ENCODE measurements around the gene EIF2B1. TPM values are rescaled to one million over a fixed set of nuclear protein-coding genes. Genes with fewer than 3 reads are reported as not detected.

Gene EIF2B1
- total RNA-seq, 1 experiment from 2014 or later = 59.8 TPM

DNA sequence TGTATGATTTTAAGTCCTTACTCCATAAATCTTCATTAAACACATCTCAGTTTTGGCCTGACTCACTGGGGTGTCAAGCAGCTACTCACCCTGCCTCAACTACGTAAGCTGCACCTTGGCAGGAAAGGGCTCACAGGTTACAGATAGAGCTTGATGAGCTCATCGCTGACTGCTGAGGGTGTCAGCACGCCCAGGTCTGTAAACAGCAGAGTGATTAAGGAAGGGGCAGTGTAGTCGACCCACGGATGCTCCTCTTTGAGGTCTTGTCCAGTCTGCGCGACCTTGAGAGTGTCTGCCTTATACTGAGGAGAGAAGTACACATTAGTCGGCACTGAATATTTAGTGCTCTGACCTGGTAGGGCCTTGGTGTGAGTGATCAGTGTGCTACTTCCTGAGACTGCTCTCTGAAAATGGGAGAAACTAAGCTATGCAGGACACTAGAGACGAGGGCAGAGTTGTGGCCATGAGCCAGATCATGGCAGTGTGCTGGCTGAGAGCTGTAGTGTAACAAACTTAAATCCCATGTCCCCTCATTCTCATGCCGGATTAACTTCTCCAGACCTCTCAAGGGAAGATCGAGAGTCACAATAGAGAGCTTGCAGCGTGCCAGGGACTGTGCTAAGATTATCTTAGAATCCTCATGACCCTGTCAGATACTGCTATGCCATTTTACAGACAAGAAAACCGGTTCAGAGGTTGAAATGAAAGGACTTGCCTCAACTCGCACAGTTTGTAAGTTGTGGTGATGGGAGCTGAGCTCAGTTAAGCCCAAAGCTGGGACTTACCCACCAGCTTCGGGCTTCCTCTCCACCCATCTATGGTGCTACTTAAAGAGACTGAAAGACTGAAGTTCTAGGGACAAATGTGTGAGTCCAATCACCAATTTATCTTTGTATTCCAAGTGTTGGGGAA lies 11.6 kb downstream of the EIF2B1 start:
- Mint-ChIP-seq H3K4me3 (no peak overlapping the region), H3K27me3 (ENCODE audit: low read depth) (no peaks in the 10 kb centered on the region), H3K27ac (peak overlapping the region in 1 of 3 experiments; percentile 36; a peak in 1 of 7 replicates), H3K36me3 (ENCODE audit: insufficient read depth in 1 of 3, low read depth in 3 of 3) (peaks cover 34 to 85% (median 70%) of the 10 kb centered on the region in 3 experiments; a peak in 6 of 7 replicates), H3K9me3 (no peaks in the 10 kb centered on the region), H3K4me1 (no peaks in the 10 kb centered on the region)
- Histone ChIP-seq H3K23me2 (ENCODE audit: insufficient read length, low read depth, low read length, poor library complexity, severe bottlenecking) (no peaks in the 10 kb centered on the region), H2AFZ (ENCODE audit: low read length) (no peak overlapping the region), H3K4ac (ENCODE audit: low read depth, low read length) (no peak overlapping the region), H3K9ac (ENCODE audit: extremely low read depth, insufficient read length, low read length) (no peak overlapping the region), H3K23ac (ENCODE audit: insufficient read length, low read depth, low read length) (no peak overlapping the region), H3K79me2 (ENCODE audit: insufficient read depth, low read length) (no peaks in the 10 kb centered on the region), H2BK15ac (ENCODE audit: low read depth, low read length) (no peak overlapping the region), H2BK5ac (ENCODE audit: insufficient read length, low read length) (no peak overlapping the region), H2BK20ac (ENCODE audit: low read depth, low read length, poor library complexity, severe bottlenecking) (no peak overlapping the region), H4K91ac (ENCODE audit: insufficient read length, low read depth, low read length) (no peak overlapping the region), H4K20me1 (ENCODE audit: control insufficient read depth, insufficient read depth, insufficient read length) (no peaks in the 10 kb centered on the region), H3K18ac (ENCODE audit: insufficient read length, low read depth, low read length) (no peak overlapping the region), H4K8ac (replicated peaks; ENCODE audit: insufficient read length, low read depth, low read length) (no peak overlapping the region), H2BK120ac (ENCODE audit: low read depth, low read length, poor library complexity, severe bottlenecking) (no peak overlapping the region), H3K4me2 (ENCODE audit: insufficient read depth, insufficient read length, low read length) (no peak overlapping the region), H3K4me1 (ENCODE audit: insufficient read depth, low read length) (no peaks in the 10 kb centered on the region), H3K9me3 (ENCODE audit: control insufficient read depth, low read depth, low read length) (no peaks in the 10 kb centered on the region), H3K27me3 (ENCODE audit: insufficient read depth, low read length) (no peaks in the 10 kb centered on the region), H3K56ac (ENCODE audit: insufficient read length, low read depth, low read length) (no peak overlapping the region), H2BK12ac (ENCODE audit: insufficient read length, low read depth, low read length) (no peak overlapping the region), H3K27ac (ENCODE audit: insufficient read length, low read depth, low read length) (no peak overlapping the region), H3T11ph (ENCODE audit: low read length) (no peak overlapping the region), H2AK5ac (ENCODE audit: insufficient read length, low read length) (no peak overlapping the region), H3K79me1 (ENCODE audit: insufficient read depth, low read depth, low read length, poor library complexity, severe bottlenecking) (no peaks in the 10 kb centered on the region), H3K14ac (ENCODE audit: insufficient read depth, low read length) (no peak overlapping the region), H4K5ac (ENCODE audit: insufficient read length, low read depth, low read length) (no peak overlapping the region)
- no CpG with 5 or more reads among the region's 15 CpGs for WGBS (ENCODE audit: extremely low coverage, insufficient read length, low lambda C conversion rate)
- TF ChIP-seq, protein P1, sequence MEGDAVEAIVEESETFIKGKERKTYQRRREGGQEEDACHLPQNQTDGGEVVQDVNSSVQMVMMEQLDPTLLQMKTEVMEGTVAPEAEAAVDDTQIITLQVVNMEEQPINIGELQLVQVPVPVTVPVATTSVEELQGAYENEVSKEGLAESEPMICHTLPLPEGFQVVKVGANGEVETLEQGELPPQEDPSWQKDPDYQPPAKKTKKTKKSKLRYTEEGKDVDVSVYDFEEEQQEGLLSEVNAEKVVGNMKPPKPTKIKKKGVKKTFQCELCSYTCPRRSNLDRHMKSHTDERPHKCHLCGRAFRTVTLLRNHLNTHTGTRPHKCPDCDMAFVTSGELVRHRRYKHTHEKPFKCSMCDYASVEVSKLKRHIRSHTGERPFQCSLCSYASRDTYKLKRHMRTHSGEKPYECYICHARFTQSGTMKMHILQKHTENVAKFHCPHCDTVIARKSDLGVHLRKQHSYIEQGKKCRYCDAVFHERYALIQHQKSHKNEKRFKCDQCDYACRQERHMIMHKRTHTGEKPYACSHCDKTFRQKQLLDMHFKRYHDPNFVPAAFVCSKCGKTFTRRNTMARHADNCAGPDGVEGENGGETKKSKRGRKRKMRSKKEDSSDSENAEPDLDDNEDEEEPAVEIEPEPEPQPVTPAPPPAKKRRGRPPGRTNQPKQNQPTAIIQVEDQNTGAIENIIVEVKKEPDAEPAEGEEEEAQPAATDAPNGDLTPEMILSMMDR (conservative IDR thresholded peaks at IDR 0.05) = no peak
- DNase-seq = no peak
